GM18907 (cell line): ENCODE results near the gene GRIK4.

Experiments
- ATAC-seq: cut with Tn5 transposase; IDR thresholded peaks from one replicate; pipeline ENCODE4 v1.9.1; 2021; ENCODE audit warnings: mild to moderate bottlenecking, moderate library complexity; ENCODE audit not compliant: unreplicated experiment

Gene GRIK4

GRCh38 chr11:120509346-120510053 is 2.0 kb upstream of the GRIK4 start:
- ATAC-seq = no peak

GRCh38 chr11:120510406-120511115 is 987 bp upstream of the GRIK4 start:
- ATAC-seq = no peak

- ATAC-seq = no peak
Observed at GRCh38 chr11:120511820-120512738, 531 bp downstream of the GRIK4 start.

GRCh38 chr11:120512739-120513435 is 1.3 kb downstream of the GRIK4 start:
- ATAC-seq = no peak

- ATAC-seq = no peak
Observed at GRCh38 chr11:120513436-120514315, 2.1 kb downstream of the GRIK4 start.

GRCh38 chr11:120514541-120515121 is 3.1 kb downstream of the GRIK4 start:
- ATAC-seq = no peak

- no peak for ATAC-seq
Observed at GRCh38 chr11:120515186-120515723, 3.7 kb downstream of the GRIK4 start.

- ATAC-seq = no peak
Observed at GRCh38 chr11:120516461-120517389, 5.2 kb downstream of the GRIK4 start.

GRCh38 chr11:120517390-120517761 is 5.8 kb downstream of the GRIK4 start:
- no peak for ATAC-seq

GRCh38 chr11:120517801-120518291 is 6.3 kb downstream of the GRIK4 start:
- ATAC-seq = no peak

GRCh38 chr11:120518356-120518755 is 6.8 kb downstream of the GRIK4 start:
- no peak for ATAC-seq

GRCh38 chr11:120519474-120519873 is 7.9 kb downstream of the GRIK4 start:
- ATAC-seq = no peak

- ATAC-seq = no peak
Observed at GRCh38 chr11:120520091-120520822, 8.7 kb downstream of the GRIK4 start.

GRCh38 chr11:120521176-120521575 is 9.6 kb downstream of the GRIK4 start:
- ATAC-seq = no peak

GRCh38 chr11:120522021-120522420 is 10.5 kb downstream of the GRIK4 start:
- no peak for ATAC-seq

- no peak for ATAC-seq
Observed at GRCh38 chr11:120522736-120523135, 11.2 kb downstream of the GRIK4 start.

GRCh38 chr11:120523196-120523595 is 11.6 kb downstream of the GRIK4 start:
- ATAC-seq = no peak
